ENCODE measurements around the gene ATF1. TPM values are rescaled to one million over a fixed set of nuclear protein-coding genes. Genes with fewer than 3 reads are reported as not detected.

ATF1 gene
- total RNA-seq, 4 donors from 2014 or later = 17.2 to 29.3 (median 19.4) TPM

- no peaks in the 10 kb centered on the region for H3K27me3 ChIP-seq
- no peak overlapping the region for H3K4me3 ChIP-seq
- H3K36me3 ChIP-seq = peaks cover 0 to 17% of the 10 kb centered on the region in 2 donors
- 97% methylated on average over 2 of the region's 2 CpGs; no CpG with 5 or more reads in 1 of the 2 donors for WGBS, 2 donors (ENCODE audit: low coverage in 1 of 2)
- peaks cover 0 to 5% (median 0%) of the 10 kb centered on the region in 3 donors for H3K4me1 ChIP-seq
- no peaks in the 10 kb centered on the region for H3K9me3 ChIP-seq
- no peak overlapping the region for H3K27ac ChIP-seq
- TF ChIP-seq EP300 (IDR thresholded peaks at IDR 0.05) (no peak), POLR2AphosphoS5 (IDR thresholded peaks at IDR 0.05) (no peak), POLR2A (IDR thresholded peaks at IDR 0.05) (no peak)
- TF ChIP-seq, protein P1, sequence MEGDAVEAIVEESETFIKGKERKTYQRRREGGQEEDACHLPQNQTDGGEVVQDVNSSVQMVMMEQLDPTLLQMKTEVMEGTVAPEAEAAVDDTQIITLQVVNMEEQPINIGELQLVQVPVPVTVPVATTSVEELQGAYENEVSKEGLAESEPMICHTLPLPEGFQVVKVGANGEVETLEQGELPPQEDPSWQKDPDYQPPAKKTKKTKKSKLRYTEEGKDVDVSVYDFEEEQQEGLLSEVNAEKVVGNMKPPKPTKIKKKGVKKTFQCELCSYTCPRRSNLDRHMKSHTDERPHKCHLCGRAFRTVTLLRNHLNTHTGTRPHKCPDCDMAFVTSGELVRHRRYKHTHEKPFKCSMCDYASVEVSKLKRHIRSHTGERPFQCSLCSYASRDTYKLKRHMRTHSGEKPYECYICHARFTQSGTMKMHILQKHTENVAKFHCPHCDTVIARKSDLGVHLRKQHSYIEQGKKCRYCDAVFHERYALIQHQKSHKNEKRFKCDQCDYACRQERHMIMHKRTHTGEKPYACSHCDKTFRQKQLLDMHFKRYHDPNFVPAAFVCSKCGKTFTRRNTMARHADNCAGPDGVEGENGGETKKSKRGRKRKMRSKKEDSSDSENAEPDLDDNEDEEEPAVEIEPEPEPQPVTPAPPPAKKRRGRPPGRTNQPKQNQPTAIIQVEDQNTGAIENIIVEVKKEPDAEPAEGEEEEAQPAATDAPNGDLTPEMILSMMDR (IDR thresholded peaks at IDR 0.05) = no peak
- no peak for ATAC-seq
Measured at GRCh38 chr12:50775251-50775650, 11.3 kb downstream of the ATF1 start.

- no peak overlapping the region for H3K4me3 ChIP-seq
- H3K27me3 ChIP-seq = no peaks in the 10 kb centered on the region
- peaks cover 0 to 21% of the 10 kb centered on the region in 2 donors for H3K36me3 ChIP-seq
- no peak overlapping the region for H3K27ac ChIP-seq
- TF ChIP-seq EP300 (IDR thresholded peaks at IDR 0.05) = no peak
- TF ChIP-seq, protein P1 (IDR thresholded peaks at IDR 0.05) = no peak
- TF ChIP-seq POLR2A (IDR thresholded peaks at IDR 0.05) = no peak
- no peak for TF ChIP-seq POLR2AphosphoS5 (IDR thresholded peaks at IDR 0.05)
- no peaks in the 10 kb centered on the region for H3K9me3 ChIP-seq
- no peak for ATAC-seq
- WGBS, 2 donors (ENCODE audit: low coverage in 1 of 2) = 75 to 76% methylated on average over 4 to 8 of the region's 9 CpGs
- peaks cover 0 to 5% (median 0%) of the 10 kb centered on the region in 3 donors for H3K4me1 ChIP-seq
Measured at GRCh38 chr12:50776749-50777728, 13.1 kb downstream of the ATF1 start.

DNA sequence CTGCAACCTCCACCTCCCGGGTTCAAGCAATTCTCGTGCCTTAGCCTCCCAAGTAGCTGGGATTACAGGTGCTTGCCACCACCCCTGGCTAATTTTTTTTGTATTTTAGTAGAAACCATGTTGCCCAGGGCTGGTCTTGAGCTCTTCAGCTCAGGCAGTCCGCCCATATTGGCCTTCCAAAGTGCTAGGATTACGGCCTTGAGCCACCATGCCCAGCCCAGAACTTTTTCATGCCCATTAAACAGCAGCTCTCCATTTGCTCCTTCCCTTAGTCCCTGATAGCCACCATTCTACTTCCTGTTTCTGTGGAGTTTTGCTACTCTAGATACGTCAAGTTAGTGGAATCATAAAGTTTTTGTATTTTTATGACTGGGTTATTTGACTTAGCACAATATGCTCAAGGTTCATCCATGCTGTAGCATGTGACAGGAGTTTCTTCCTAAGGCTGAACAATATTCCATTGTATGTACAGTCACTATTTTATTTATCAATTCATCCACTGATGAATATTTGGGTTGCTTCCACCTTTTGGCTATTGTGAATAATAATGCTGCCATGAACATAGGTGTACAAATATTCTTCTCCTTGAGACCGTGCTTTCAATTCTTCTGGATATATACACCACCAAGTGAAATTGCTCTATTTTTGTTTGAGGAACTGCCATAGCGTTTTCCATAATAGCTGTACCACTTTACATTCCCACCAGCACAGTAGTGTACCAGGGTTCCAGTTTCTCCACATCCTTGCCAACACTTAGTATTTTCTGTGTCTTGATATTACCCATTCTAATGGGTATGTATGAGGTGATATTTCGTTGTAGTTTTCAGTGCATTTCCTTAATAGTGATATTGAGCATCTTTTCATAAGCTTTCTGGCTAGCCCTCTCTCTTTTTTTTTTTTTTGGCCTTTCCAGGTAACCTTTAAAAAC lies 15.0 kb downstream of the ATF1 start:
- WGBS, 2 donors (ENCODE audit: low coverage in 1 of 2) = 84 to 92% methylated on average over 6 to 8 of the region's 8 CpGs
- no peak overlapping the region for H3K27ac ChIP-seq
- H3K36me3 ChIP-seq = peaks cover 0 to 38% of the 10 kb centered on the region in 2 donors
- no peaks in the 10 kb centered on the region for H3K27me3 ChIP-seq
- no peak for ATAC-seq
- no peak for TF ChIP-seq EP300 (IDR thresholded peaks at IDR 0.05)
- TF ChIP-seq, protein P1 (IDR thresholded peaks at IDR 0.05) = no peak
- no peak for TF ChIP-seq POLR2AphosphoS5 (IDR thresholded peaks at IDR 0.05)
- TF ChIP-seq POLR2A (IDR thresholded peaks at IDR 0.05) = no peak
- H3K9me3 ChIP-seq = no peaks in the 10 kb centered on the region
- H3K4me3 ChIP-seq = no peak overlapping the region
- H3K4me1 ChIP-seq = peaks cover 0 to 5% (median 0%) of the 10 kb centered on the region in 3 donors

DNA sequence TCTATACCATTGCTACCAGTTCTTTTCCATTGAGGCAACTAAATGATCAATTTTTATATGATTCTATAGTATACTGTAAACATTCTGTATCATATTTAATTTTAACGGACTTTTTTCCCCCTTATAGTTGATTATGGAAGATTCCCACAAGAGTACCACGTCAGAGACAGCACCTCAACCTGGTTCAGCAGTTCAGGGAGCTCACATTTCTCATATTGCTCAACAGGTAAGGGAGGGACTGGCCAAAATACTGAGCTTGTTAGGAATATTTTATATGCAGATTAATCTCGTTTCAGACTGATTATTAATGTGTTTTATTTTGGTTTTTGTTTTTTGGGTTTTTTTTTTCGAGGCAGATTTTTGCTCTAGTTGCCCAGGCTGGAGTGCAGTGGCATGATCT lies 16.1 kb downstream of the ATF1 start:
- no peak for ATAC-seq
- no peaks in the 10 kb centered on the region for H3K27me3 ChIP-seq
- peaks cover 0 to 5% (median 0%) of the 10 kb centered on the region in 3 donors for H3K4me1 ChIP-seq
- H3K4me3 ChIP-seq = no peak overlapping the region
- no peaks in the 10 kb centered on the region for H3K9me3 ChIP-seq
- no peak overlapping the region for H3K27ac ChIP-seq
- 81 to 97% methylated on average over 3 to 4 of the region's 4 CpGs for WGBS, 2 donors (ENCODE audit: low coverage in 1 of 2)
- TF ChIP-seq POLR2AphosphoS5 (IDR thresholded peaks at IDR 0.05) = no peak
- TF ChIP-seq, protein P1 (IDR thresholded peaks at IDR 0.05) = no peak
- TF ChIP-seq EP300 (IDR thresholded peaks at IDR 0.05) = no peak
- no peak for TF ChIP-seq POLR2A (IDR thresholded peaks at IDR 0.05)
- H3K36me3 ChIP-seq = peaks cover 0 to 43% of the 10 kb centered on the region in 2 donors

Measured in gastroesophageal sphincter (tissue), 4 donors.